GM23338 (cell line): ENCODE results near the gene ATP9A.
"Not testable (repeated sequence)": the region's sequence is repeated elsewhere in the genome, so short reads cannot be mapped to it uniquely, and the experiment has no call there.

Source experiments
- EZH2 ChIP-seq: fragments of 200-600 bp; sonication (generic); IDR thresholded peaks from one replicate; pipeline ENCODE4 v1.8.0; 2017; ENCODE audit warnings: antibody characterized with exemption, mild to moderate bottlenecking, low read depth; ENCODE audit not compliant: unreplicated experiment
- EZH2phosphoT487 ChIP-seq: fragments of 200-600 bp; sonication (generic); IDR thresholded peaks from one replicate; pipeline ENCODE4 v1.8.1; 2018; ENCODE audit warnings: antibody characterized with exemption; ENCODE audit not compliant: unreplicated experiment
- JUNB ChIP-seq: IDR thresholded peaks from one replicate; pipeline ENCODE4 v1.6.1; 2016; ENCODE audit warnings: antibody characterized with exemption; ENCODE audit not compliant: unreplicated experiment
- POLR2AphosphoS5 ChIP-seq: IDR thresholded peaks from 2 replicates; pipeline ENCODE4 v1.6.1; 2016; ENCODE audit warnings: antibody characterized with exemption, low read depth
- TF ChIP-seq, protein P1 (sequence below), 2 experiments: fragments of 200-600 bp in 1 of 2; sonication (generic) in 1 of 2; conservative IDR thresholded peaks; 2 replicates each; pipeline versions ENCODE4 v1.5.1 to v1.6.1; 2016 to 2017; ENCODE audit warnings: antibody characterized with exemption in 2 of 2, low read depth in 2 of 2, mild to moderate bottlenecking in 2 of 2, moderate library complexity in 1 of 2
- TF ChIP-seq, protein P2 (sequence below): IDR thresholded peaks from one replicate; pipeline ENCODE4 v1.6.1; 2018; ENCODE audit warnings: antibody characterized with exemption; ENCODE audit not compliant: unreplicated experiment

DNA sequence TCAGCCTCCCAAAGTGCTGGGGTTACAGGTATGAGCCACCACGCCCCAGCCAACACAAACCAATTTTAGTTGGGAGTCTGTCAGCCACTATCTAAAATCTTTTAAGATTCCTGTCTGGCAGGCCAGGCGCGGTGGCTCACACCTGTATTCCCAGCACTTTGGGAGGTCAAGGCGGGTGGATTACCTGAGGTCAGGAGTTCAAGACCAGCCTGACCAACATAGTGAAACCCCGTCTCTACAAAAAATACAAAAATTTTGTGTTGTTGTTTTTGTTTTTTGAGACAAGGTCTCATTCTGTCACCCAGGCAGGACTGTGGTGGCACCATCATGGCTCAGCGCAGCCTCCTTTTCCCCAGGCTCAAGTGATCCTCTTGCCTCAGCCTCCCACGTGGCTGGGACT is 27.9 kb downstream of the ATP9A start:
- TF ChIP-seq POLR2AphosphoS5, EZH2, EZH2phosphoT487, JUNB: not testable (repeated sequence)
- TF ChIP-seq, protein P1, sequence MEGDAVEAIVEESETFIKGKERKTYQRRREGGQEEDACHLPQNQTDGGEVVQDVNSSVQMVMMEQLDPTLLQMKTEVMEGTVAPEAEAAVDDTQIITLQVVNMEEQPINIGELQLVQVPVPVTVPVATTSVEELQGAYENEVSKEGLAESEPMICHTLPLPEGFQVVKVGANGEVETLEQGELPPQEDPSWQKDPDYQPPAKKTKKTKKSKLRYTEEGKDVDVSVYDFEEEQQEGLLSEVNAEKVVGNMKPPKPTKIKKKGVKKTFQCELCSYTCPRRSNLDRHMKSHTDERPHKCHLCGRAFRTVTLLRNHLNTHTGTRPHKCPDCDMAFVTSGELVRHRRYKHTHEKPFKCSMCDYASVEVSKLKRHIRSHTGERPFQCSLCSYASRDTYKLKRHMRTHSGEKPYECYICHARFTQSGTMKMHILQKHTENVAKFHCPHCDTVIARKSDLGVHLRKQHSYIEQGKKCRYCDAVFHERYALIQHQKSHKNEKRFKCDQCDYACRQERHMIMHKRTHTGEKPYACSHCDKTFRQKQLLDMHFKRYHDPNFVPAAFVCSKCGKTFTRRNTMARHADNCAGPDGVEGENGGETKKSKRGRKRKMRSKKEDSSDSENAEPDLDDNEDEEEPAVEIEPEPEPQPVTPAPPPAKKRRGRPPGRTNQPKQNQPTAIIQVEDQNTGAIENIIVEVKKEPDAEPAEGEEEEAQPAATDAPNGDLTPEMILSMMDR (conservative IDR thresholded peaks at IDR 0.05; ENCODE audit: low read depth in 2 of 2): not testable (repeated sequence)
- TF ChIP-seq, protein P2, sequence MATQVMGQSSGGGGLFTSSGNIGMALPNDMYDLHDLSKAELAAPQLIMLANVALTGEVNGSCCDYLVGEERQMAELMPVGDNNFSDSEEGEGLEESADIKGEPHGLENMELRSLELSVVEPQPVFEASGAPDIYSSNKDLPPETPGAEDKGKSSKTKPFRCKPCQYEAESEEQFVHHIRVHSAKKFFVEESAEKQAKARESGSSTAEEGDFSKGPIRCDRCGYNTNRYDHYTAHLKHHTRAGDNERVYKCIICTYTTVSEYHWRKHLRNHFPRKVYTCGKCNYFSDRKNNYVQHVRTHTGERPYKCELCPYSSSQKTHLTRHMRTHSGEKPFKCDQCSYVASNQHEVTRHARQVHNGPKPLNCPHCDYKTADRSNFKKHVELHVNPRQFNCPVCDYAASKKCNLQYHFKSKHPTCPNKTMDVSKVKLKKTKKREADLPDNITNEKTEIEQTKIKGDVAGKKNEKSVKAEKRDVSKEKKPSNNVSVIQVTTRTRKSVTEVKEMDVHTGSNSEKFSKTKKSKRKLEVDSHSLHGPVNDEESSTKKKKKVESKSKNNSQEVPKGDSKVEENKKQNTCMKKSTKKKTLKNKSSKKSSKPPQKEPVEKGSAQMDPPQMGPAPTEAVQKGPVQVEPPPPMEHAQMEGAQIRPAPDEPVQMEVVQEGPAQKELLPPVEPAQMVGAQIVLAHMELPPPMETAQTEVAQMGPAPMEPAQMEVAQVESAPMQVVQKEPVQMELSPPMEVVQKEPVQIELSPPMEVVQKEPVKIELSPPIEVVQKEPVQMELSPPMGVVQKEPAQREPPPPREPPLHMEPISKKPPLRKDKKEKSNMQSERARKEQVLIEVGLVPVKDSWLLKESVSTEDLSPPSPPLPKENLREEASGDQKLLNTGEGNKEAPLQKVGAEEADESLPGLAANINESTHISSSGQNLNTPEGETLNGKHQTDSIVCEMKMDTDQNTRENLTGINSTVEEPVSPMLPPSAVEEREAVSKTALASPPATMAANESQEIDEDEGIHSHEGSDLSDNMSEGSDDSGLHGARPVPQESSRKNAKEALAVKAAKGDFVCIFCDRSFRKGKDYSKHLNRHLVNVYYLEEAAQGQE: not testable (repeated sequence)
